ENCODE data around the gene USP48. TPM values are rescaled to one million over a fixed set of nuclear protein-coding genes. Genes with fewer than 3 reads are reported as not detected.

USP48 gene
- total and polyA plus RNA-seq, 2 of the 13 experiments (the other 11 are each of a cell fraction or from before 2014, with no cell fraction given): 30.4 to 30.7 TPM

DNA sequence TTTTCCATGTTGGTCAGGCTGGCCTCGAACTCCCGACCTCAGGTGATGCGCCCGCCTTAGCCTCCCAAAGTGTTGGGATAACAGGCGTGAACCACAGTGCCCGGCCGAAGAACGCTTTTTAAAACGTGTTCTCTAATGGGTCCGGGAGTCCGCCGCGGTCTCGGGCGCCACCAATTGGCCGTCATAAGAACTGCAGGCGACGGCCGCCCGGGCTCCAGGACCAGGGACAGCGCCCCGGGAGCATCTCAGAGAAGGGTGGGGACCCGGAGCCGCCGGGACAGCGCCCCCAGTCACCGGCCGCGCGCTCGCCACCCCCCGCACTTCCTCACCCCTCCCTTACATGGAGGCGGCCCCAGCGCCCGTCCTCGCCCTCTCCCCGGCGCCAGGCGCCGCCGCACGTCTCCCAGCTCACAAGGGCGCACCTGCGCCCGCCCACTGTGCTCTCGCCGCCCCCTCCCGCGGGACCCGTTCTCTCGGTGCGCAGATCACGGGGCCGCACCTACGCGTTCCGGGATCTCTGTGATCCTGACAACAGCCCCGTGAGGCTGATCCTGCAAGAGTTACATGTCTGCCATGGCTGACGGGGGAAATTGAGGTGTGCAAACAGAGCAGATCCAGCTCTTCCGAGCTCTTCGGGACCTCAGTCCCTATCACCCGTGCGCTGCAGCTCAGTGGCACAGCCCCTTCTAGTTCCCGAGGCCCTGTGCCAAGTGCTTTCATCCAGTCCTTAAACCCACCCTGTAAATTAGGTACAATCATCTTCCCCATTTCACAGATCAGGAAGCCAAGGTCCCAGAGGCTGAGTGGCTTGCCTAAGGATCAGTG, 123.6 kb downstream of the USP48 start (continued):
- TF ChIP-seq ATF5 (CRISPR knock-in tag; IDR thresholded peaks at IDR 0.05; ENCODE audit: low read depth): peak; percentile 85; the same call in 1 of the 2 replicates
- peak; percentile 91; the same call in 1 of the 2 replicates for TF ChIP-seq ZNF879 (CRISPR knock-in tag; IDR thresholded peaks at IDR 0.05)
- TF ChIP-seq NFE2L1 (CRISPR knock-in tag; IDR thresholded peaks at IDR 0.05; ENCODE audit: borderline replicate concordance): peak; percentile 79
- peak; percentile 96 for TF ChIP-seq KLF15 (CRISPR knock-in tag; IDR thresholded peaks at IDR 0.05; ENCODE audit: borderline replicate concordance)
- peak; percentile 92; the same call in 1 of the 2 replicates for TF ChIP-seq TOE1 (CRISPR knock-in tag; IDR thresholded peaks at IDR 0.05)
- TF ChIP-seq, protein P1, sequence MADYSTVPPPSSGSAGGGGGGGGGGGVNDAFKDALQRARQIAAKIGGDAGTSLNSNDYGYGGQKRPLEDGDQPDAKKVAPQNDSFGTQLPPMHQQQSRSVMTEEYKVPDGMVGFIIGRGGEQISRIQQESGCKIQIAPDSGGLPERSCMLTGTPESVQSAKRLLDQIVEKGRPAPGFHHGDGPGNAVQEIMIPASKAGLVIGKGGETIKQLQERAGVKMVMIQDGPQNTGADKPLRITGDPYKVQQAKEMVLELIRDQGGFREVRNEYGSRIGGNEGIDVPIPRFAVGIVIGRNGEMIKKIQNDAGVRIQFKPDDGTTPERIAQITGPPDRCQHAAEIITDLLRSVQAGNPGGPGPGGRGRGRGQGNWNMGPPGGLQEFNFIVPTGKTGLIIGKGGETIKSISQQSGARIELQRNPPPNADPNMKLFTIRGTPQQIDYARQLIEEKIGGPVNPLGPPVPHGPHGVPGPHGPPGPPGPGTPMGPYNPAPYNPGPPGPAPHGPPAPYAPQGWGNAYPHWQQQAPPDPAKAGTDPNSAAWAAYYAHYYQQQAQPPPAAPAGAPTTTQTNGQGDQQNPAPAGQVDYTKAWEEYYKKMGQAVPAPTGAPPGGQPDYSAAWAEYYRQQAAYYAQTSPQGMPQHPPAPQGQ (CRISPR knock-in tag; IDR thresholded peaks at IDR 0.05; ENCODE audit: borderline replicate concordance): no peak
- no peak for TF ChIP-seq ZNF253 (CRISPR knock-in tag; IDR thresholded peaks at IDR 0.05; ENCODE audit: borderline replicate concordance)
- peak; percentile 53; the same call in 1 of the 2 replicates for TF ChIP-seq DR1 (CRISPR knock-in tag; IDR thresholded peaks at IDR 0.05)
- peak; percentile 73; the same call in 1 of the 2 replicates for TF ChIP-seq GATAD2A (CRISPR knock-in tag; IDR thresholded peaks at IDR 0.05)
- no peak for TF ChIP-seq CBX2 (IDR thresholded peaks at IDR 0.05; ENCODE audit: low read depth, low read length)
- no peak for TF ChIP-seq CBX2 (CRISPR knock-in tag; IDR thresholded peaks at IDR 0.05; ENCODE audit: low read depth)
- peak; percentile 63 for TF ChIP-seq HNRNPK (IDR thresholded peaks at IDR 0.05; ENCODE audit: low read depth, low read length, poor library complexity, severe bottlenecking)
- TF ChIP-seq, protein P2, sequence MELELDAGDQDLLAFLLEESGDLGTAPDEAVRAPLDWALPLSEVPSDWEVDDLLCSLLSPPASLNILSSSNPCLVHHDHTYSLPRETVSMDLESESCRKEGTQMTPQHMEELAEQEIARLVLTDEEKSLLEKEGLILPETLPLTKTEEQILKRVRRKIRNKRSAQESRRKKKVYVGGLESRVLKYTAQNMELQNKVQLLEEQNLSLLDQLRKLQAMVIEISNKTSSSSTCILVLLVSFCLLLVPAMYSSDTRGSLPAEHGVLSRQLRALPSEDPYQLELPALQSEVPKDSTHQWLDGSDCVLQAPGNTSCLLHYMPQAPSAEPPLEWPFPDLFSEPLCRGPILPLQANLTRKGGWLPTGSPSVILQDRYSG (CRISPR knock-in tag; IDR thresholded peaks at IDR 0.05): peak; percentile 97
- TF ChIP-seq SRSF9 (IDR thresholded peaks at IDR 0.05; ENCODE audit: borderline replicate concordance, insufficient read depth, low read depth, low read length, poor library complexity, severe bottlenecking): no peak
- peak; percentile 48; the same call in 1 of the 2 replicates for TF ChIP-seq JDP2 (CRISPR knock-in tag; IDR thresholded peaks at IDR 0.05; ENCODE audit: borderline replicate concordance)
- peak; percentile 46 for TF ChIP-seq PHF5A (CRISPR knock-in tag; IDR thresholded peaks at IDR 0.05; ENCODE audit: low read depth, unreplicated experiment)
- no peak for TF ChIP-seq ZZZ3 (CRISPR knock-in tag; IDR thresholded peaks at IDR 0.05; ENCODE audit: borderline replicate concordance)
- TF ChIP-seq GPBP1L1 (CRISPR knock-in tag; IDR thresholded peaks at IDR 0.05): no peak
- TF ChIP-seq, protein P3, sequence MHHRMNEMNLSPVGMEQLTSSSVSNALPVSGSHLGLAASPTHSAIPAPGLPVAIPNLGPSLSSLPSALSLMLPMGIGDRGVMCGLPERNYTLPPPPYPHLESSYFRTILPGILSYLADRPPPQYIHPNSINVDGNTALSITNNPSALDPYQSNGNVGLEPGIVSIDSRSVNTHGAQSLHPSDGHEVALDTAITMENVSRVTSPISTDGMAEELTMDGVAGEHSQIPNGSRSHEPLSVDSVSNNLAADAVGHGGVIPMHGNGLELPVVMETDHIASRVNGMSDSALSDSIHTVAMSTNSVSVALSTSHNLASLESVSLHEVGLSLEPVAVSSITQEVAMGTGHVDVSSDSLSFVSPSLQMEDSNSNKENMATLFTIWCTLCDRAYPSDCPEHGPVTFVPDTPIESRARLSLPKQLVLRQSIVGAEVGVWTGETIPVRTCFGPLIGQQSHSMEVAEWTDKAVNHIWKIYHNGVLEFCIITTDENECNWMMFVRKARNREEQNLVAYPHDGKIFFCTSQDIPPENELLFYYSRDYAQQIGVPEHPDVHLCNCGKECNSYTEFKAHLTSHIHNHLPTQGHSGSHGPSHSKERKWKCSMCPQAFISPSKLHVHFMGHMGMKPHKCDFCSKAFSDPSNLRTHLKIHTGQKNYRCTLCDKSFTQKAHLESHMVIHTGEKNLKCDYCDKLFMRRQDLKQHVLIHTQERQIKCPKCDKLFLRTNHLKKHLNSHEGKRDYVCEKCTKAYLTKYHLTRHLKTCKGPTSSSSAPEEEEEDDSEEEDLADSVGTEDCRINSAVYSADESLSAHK (CRISPR knock-in tag; IDR thresholded peaks at IDR 0.05; ENCODE audit: borderline replicate concordance): peak; percentile 92; the same call in 1 of the 2 replicates
- TF ChIP-seq ZMAT3 (CRISPR knock-in tag; conservative IDR thresholded peaks at IDR 0.05): peak; percentile 99
